ENCODE measurements around the gene MGRN1. TPM values are rescaled to one million over a fixed set of nuclear protein-coding genes. Genes with fewer than 3 reads are reported as not detected.

The MGRN1 gene
- total RNA-seq, 3 donors from 2014 or later: 26.7 to 28.5 (median 27.9) TPM

- peak; percentile 65 to 92 (median 69) for TF ChIP-seq POLR2AphosphoS5 (IDR thresholded peaks at IDR 0.05)
- TF ChIP-seq POLR2A (IDR thresholded peaks at IDR 0.05): peak; percentile 61
- TF ChIP-seq CTCF (IDR thresholded peaks at IDR 0.05): peak in 1 of 3 donors; percentile 29
- Histone ChIP-seq H3K36me3 (no peaks in the 10 kb centered on the region), H3K27me3 (no peaks in the 10 kb centered on the region), H3K4me3 (peak overlapping the region; percentile 45 to 95 (median 91)), H3K27ac (peak overlapping the region; percentile 97 to 98), H3K4me1 (peaks cover 18 to 23% of the 10 kb centered on the region in 2 donors), H3K9me3 (no peaks in the 10 kb centered on the region)
- intact Hi-C loops (cut with DNase I; ENCODE audit: low total_unique reads): no loop called here
- peak; percentile 100 for DNase-seq (ENCODE audit: low spot score in 2 of 2)
Measured at GRCh38 chr16:4616047-4616811, 8.4 kb upstream of the MGRN1 start.

- intact Hi-C loops (cut with DNase I; ENCODE audit: low total_unique reads): loop anchor here (2.0 kb wide), 1 partner anchor 75 kb away; the partner anchor contains the start of gene NUDT16L1
- Histone ChIP-seq H3K27me3 (no peaks in the 10 kb centered on the region), H3K27ac (peak overlapping the region; percentile 97 to 98), H3K4me1 (peaks cover 11 to 16% of the 10 kb centered on the region in 2 donors), H3K9me3 (no peaks in the 10 kb centered on the region), H3K4me3 (peak overlapping the region in 2 of 3 donors; percentile 91 to 95), H3K36me3 (no peaks in the 10 kb centered on the region)
- DNase-seq (ENCODE audit: low spot score in 2 of 2): no peak
- TF ChIP-seq POLR2A (IDR thresholded peaks at IDR 0.05) (no peak), POLR2AphosphoS5 (IDR thresholded peaks at IDR 0.05) (no peak), CTCF (IDR thresholded peaks at IDR 0.05) (no peak)
Measured at GRCh38 chr16:4617880-4618279, 6.7 kb upstream of the MGRN1 start.

GRCh38 chr16:4618645-4619418 lies 5.8 kb upstream of the MGRN1 start:
- peak in 1 of 2 donors; percentile 66 for DNase-seq (ENCODE audit: low spot score in 2 of 2)
- Histone ChIP-seq H3K4me3 (peak overlapping the region in 1 of 3 donors; percentile 91), H3K9me3 (no peaks in the 10 kb centered on the region), H3K4me1 (peaks cover 8 to 9% of the 10 kb centered on the region in 2 donors), H3K36me3 (no peaks in the 10 kb centered on the region), H3K27me3 (no peaks in the 10 kb centered on the region), H3K27ac (peak overlapping the region; percentile 97 to 98)
- intact Hi-C loops (cut with DNase I; ENCODE audit: low total_unique reads): loop anchor here (2.0 kb wide), 1 partner anchor 74 kb away; the partner anchor contains the start of gene NUDT16L1
- TF ChIP-seq POLR2AphosphoS5 (IDR thresholded peaks at IDR 0.05) (no peak), POLR2A (IDR thresholded peaks at IDR 0.05) (no peak), CTCF (IDR thresholded peaks at IDR 0.05) (no peak)

GRCh38 chr16:4623593-4623992 lies 1.0 kb upstream of the MGRN1 start:
- intact Hi-C loops (cut with DNase I; ENCODE audit: low total_unique reads): no loop called here
- Histone ChIP-seq H3K9me3 (no peaks in the 10 kb centered on the region), H3K4me3 (no peak overlapping the region), H3K4me1 (peaks cover 0 to 8% of the 10 kb centered on the region in 2 donors), H3K27me3 (no peaks in the 10 kb centered on the region), H3K27ac (peak overlapping the region in 1 of 2 donors; percentile 97), H3K36me3 (no peaks in the 10 kb centered on the region)
- TF ChIP-seq CTCF (IDR thresholded peaks at IDR 0.05): no peak
- no peak for TF ChIP-seq POLR2AphosphoS5 (IDR thresholded peaks at IDR 0.05)
- no peak for TF ChIP-seq POLR2A (IDR thresholded peaks at IDR 0.05)
- no peak for DNase-seq (ENCODE audit: low spot score in 2 of 2)
